ENCODE measurements around the gene MAP3K9. TPM values are rescaled to one million over a fixed set of nuclear protein-coding genes. Genes with fewer than 3 reads are reported as not detected.

The MAP3K9 gene
- total RNA-seq, 4 donors from 2014 or later, result 0.20 to 1.5 (median 0.59) TPM

DNA sequence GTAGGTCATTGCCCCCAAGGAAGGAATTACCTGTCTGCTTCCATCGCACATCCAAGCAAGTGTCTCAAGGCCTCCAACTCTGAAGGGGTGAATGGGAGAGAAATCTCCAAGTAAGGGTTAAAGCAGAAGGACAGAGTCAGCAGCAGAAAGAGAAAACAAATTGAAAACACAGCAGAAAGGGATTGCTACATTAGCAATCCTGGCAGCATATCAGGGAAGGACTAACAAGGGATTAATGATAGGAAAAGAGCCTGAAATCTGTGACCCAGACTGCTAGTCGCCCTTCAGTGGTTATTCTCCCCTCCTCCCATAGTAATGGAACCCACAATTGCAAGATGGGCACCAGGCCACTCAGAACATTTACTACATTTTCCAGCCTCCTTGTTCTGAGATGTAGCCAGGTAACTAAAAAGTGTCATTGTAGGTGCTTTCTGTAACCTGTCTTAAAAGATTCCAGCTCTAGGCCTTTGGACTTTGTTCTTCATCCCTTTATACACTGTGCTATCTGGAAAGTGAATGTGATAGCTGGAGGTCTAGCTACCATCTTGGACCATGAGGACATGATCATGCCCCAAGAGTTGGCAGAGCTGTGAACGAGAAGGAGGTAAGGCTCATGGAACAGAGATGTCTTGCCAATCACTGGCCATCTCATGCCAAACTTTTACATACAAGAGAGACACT, 36.0 kb downstream of the MAP3K9 start:
- H3K27me3 ChIP-seq, result no peaks in the 10 kb centered on the region
- no peak for DNase-seq (ENCODE audit: low spot score in 2 of 2)
- H3K4me3 ChIP-seq, result no peak overlapping the region
- WGBS, 2 donors, result 79 to 84% methylated on average over 3 of the region's 3 CpGs
- TF ChIP-seq POLR2A (IDR thresholded peaks at IDR 0.05), result no peak
- TF ChIP-seq EP300 (IDR thresholded peaks at IDR 0.05), result no peak
- TF ChIP-seq CTCF (IDR thresholded peaks at IDR 0.05), result no peak
- H3K9me3 ChIP-seq, result no peaks in the 10 kb centered on the region
- no peaks in the 10 kb centered on the region for H3K4me1 ChIP-seq
- no peak overlapping the region for H3K27ac ChIP-seq
- H3K36me3 ChIP-seq, result no peaks in the 10 kb centered on the region

GRCh38 chr14:70771781-70772212, 37.5 kb downstream of the MAP3K9 start:
- H3K27me3 ChIP-seq, result no peaks in the 10 kb centered on the region
- H3K27ac ChIP-seq, result no peak overlapping the region
- WGBS, 2 donors, result 58 to 63% methylated on average over 15 of the region's 15 CpGs
- H3K36me3 ChIP-seq, result no peaks in the 10 kb centered on the region
- TF ChIP-seq EP300 (IDR thresholded peaks at IDR 0.05), result no peak
- no peak for TF ChIP-seq POLR2A (IDR thresholded peaks at IDR 0.05)
- TF ChIP-seq CTCF (IDR thresholded peaks at IDR 0.05), result no peak
- H3K4me1 ChIP-seq, result no peaks in the 10 kb centered on the region
- no peaks in the 10 kb centered on the region for H3K9me3 ChIP-seq
- no peak for DNase-seq (ENCODE audit: low spot score in 2 of 2)
- no peak overlapping the region for H3K4me3 ChIP-seq

GRCh38 chr14:70770490-70770889, 38.8 kb downstream of the MAP3K9 start:
- 77 to 78% methylated on average over 7 of the region's 7 CpGs for WGBS, 2 donors

DNA sequence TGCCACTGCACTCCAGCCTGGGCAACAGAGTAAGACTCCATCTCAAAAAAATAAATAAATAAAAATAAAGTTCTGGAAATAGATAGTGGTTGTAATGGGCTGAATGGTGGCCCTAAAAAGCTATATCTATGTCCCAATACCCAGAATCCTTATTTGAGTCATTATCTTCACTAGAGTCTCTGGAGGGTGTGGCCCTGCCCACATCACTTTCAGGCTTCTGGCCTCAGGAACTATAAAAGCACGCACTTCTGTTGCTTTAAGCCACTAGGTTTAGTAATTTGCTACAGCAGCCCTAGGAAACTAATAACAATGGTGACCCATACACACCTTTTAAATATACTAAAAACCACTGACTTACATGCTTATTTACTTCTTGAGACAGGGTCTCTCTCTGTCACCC, 49.9 kb downstream of the MAP3K9 start:
- 74 to 88% methylated on average over 1 of the region's 1 CpG for WGBS, 2 donors
- TF ChIP-seq EP300 (IDR thresholded peaks at IDR 0.05), result no peak
- TF ChIP-seq POLR2A (IDR thresholded peaks at IDR 0.05), result no peak
- TF ChIP-seq CTCF (IDR thresholded peaks at IDR 0.05), result no peak
- Histone ChIP-seq H3K9me3 (peaks cover 0 to 4% (median 0%) of the 10 kb centered on the region in 4 donors), H3K27me3 (no peaks in the 10 kb centered on the region), H3K4me3 (no peak overlapping the region), H3K4me1 (no peaks in the 10 kb centered on the region), H3K27ac (no peak overlapping the region), H3K36me3 (no peaks in the 10 kb centered on the region)
- DNase-seq (ENCODE audit: low spot score in 2 of 2), result no peak

More at GRCh38 chr14:70770490-70770889, 38.8 kb downstream of the MAP3K9 start:
- no peak overlapping the region for H3K4me3 ChIP-seq
- H3K9me3 ChIP-seq, result no peaks in the 10 kb centered on the region
- no peak for DNase-seq (ENCODE audit: low spot score in 2 of 2)
- H3K36me3 ChIP-seq, result no peaks in the 10 kb centered on the region
- no peak overlapping the region for H3K27ac ChIP-seq
- no peaks in the 10 kb centered on the region for H3K4me1 ChIP-seq
- TF ChIP-seq EP300 (IDR thresholded peaks at IDR 0.05) (no peak), POLR2A (IDR thresholded peaks at IDR 0.05) (no peak), CTCF (IDR thresholded peaks at IDR 0.05) (no peak)
- no peaks in the 10 kb centered on the region for H3K27me3 ChIP-seq

DNA sequence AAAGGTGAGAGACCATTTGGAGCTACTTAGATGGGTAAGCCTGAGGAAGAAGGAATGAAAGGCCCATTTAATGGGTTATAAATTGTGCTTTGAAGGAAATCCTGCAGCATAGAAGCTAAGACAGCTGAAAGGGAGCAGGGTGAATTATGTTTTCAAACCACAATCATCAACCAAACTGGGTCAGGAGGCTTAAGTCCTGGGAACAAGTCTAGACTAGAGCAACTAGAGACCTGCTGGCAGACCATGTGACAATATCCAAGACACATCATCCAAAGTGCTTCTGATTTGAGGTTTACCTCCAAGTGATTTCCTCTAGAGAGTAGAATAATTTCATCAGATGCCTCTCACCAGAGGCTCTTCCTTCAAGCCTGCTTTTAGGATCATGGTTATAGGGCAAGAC, 53.7 kb downstream of the MAP3K9 start:
- Histone ChIP-seq H3K36me3 (no peaks in the 10 kb centered on the region), H3K4me1 (no peaks in the 10 kb centered on the region), H3K27me3 (no peaks in the 10 kb centered on the region), H3K9me3 (peaks cover 0 to 4% (median 0%) of the 10 kb centered on the region in 4 donors), H3K27ac (no peak overlapping the region), H3K4me3 (no peak overlapping the region)
- TF ChIP-seq CTCF (IDR thresholded peaks at IDR 0.05) (no peak), POLR2A (IDR thresholded peaks at IDR 0.05) (no peak), EP300 (IDR thresholded peaks at IDR 0.05) (no peak)
- no peak for DNase-seq (ENCODE audit: low spot score in 2 of 2)
